ENCODE data around the gene PAX6.

- TF ChIP-seq, protein P1, sequence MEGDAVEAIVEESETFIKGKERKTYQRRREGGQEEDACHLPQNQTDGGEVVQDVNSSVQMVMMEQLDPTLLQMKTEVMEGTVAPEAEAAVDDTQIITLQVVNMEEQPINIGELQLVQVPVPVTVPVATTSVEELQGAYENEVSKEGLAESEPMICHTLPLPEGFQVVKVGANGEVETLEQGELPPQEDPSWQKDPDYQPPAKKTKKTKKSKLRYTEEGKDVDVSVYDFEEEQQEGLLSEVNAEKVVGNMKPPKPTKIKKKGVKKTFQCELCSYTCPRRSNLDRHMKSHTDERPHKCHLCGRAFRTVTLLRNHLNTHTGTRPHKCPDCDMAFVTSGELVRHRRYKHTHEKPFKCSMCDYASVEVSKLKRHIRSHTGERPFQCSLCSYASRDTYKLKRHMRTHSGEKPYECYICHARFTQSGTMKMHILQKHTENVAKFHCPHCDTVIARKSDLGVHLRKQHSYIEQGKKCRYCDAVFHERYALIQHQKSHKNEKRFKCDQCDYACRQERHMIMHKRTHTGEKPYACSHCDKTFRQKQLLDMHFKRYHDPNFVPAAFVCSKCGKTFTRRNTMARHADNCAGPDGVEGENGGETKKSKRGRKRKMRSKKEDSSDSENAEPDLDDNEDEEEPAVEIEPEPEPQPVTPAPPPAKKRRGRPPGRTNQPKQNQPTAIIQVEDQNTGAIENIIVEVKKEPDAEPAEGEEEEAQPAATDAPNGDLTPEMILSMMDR (IDR thresholded peaks at IDR 0.05; ENCODE audit: insufficient read depth, low read length, poor library complexity, severe bottlenecking), result no peak
- TF ChIP-seq EZH2phosphoT487 (conservative IDR thresholded peaks at IDR 0.05; ENCODE audit: low read length), result no peak
Measured at GRCh38 chr11:31847761-31848160, 36.6 kb upstream of the PAX6 start.

All from SU-DHL-6 (cell line).